H54 (cell line): ENCODE data around the gene EIF4A3.
"Not testable (repeated sequence)": the region's sequence is repeated elsewhere in the genome, so short reads cannot be mapped to it uniquely, and the experiment has no call there.

Experiments
- DNase-seq: peaks from one replicate; pipeline ENCODE4 v3.0.0; 2011; ENCODE audit warnings: low spot score, mixed read lengths; ENCODE audit not compliant: insufficient read length
- FAIRE-seq: peaks from 3 replicates; lab custom pipeline; 2011; peaks lifted over from hg19 to GRCh38; lab: Jason Lieb, UNC
- POLR2A ChIP-seq: IDR thresholded peaks from 2 replicates; pipeline ENCODE4 v1.6.1; 2011; ENCODE audit warnings: low read depth, mild to moderate bottlenecking, low read length

The EIF4A3 gene

DNA sequence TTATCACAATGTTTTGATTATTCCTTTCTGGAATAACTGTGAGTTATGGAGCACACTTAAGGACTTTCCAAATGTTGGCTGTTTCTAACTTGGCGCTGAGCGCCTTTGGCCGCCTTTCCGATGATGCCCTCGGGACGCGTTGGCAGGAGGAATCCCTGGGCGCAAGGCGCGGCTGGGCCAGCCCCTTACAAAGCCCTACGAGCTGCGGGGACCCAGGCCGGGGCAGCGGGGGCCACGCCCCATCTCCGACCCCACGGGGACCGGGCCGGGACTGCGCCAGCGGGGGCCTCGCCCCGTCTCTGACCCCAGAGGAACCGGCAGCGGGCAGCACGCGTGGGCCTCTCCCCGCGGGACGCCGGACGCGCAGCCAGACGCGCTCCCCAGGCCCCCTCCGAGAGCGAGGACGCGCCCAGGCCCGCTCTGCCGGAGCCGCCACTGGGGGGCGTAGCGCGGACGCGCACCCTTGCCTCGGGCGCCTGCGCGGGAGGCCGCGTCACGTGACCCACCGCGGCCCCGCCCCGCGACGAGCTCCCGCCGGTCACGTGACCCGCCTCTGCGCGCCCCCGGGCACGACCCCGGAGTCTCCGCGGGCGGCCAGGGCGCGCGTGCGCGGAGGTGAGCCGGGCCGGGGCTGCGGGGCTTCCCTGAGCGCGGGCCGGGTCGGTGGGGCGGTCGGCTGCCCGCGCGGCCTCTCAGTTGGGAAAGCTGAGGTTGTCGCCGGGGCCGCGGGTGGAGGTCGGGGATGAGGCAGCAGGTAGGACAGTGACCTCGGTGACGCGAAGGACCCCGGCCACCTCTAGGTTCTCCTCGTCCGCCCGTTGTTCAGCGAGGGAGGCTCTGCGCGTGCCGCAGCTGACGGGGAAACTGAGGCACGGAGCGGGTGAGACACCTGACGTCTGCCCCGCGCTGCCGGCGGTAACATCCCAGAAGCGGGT is 45.6 kb downstream of the EIF4A3 start, which contains the start of gene GAA:
GAA (plus strand) TSS at position 571 of the 935 bp plus-strand sequence. CDS start 3,006 bp downstream, outside the sequence.
- DNase-seq (peak; percentile 91), FAIRE-seq (no peak)
- peak; percentile 73 for TF ChIP-seq POLR2A

DNA sequence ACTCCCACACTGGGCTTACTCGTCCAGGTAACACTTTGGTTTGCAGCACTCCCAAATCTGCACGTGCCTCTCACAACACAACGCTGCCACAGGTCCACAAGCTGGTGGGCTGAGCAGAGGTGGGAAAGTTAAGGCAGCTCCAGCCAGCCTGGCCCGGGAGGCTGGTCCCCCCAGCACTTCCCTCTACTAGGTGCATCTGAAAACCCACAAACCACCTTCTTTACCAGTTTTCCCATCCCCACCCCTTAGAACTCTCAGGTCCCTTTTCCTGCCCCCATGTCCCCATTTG is 46.9 kb downstream of the EIF4A3 start:
- DNase-seq: no peak
- FAIRE-seq: no peak
- TF ChIP-seq POLR2A: no peak

DNA sequence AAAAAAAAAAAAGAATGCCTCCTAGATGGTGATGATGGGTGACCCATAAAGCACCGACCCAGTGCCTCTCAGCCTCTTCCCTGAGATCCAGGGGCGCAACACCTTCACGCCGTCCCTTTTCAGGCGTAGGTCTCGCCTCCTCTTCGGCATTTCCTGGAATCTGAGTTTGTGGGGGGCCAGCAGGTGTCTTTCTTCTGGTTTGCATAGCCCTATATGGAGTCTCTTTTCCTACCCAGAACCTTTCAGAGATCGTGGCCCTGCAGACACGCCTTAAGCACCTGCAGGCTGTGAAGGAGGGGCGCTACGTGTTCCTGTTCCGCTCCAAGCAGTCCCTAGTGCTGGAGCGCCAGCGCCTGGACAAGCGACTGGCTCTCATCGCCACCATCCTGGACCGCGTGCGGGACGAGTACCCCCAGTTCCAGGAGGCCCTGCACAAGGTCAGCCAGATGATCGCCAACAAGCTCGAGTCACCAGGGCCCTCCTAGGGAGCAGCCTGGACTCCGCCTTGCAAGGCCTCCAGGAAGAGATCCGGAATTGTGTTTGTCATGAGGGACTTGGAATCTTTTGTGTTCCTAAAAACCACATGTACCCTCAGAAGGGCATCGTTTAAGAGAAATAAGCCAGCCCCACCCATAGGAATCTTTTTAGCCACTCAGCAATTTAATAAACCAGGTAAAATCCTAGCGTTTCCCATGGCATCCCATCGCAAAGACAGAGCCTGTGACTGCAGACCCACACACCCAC is 47.5 kb downstream of the EIF4A3 start:
- FAIRE-seq (no peak), DNase-seq (no peak)
- no peak for TF ChIP-seq POLR2A

DNA sequence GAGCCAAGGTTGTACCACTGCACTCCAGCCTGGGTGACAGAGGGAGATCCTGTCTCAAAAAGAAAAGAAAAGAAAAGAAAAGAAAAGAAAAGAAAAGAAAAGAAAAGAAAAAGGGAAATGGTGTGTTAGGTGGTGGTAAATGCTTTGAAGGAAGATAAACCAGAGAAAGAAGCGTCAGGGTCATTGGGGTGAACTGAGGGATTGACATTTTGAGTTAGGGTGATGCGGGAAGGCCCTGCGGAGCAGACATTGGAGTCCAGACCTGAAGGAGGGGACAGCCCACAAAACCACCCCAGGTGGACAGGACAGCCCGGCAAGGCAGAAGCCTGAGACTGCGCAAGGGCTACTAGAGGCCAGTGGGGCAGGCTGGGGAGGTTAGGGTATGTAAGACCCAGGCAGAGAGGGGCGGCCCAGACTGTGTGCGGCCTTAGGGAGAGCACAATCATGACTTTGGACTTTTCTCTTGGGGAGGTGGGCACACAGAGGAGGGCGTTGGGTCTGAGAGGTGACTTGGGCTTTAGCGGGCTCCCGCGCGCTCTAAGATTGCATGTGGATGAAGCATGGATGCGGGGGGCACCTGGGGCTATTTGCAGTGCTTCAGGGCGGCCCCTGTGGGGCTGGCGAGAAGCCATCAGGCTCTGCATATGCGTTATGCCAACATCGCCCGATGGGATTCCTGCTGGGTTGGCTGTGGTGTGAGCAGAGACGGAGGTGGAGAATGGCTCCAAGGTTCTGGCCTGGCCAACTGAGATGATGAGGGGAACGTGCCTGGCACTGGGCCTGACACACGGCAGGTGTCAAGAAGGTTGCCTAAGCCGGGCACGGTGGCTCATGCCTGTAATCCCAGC is 48.9 kb downstream of the EIF4A3 start:
- no peak for TF ChIP-seq POLR2A
- DNase-seq (no peak), FAIRE-seq (no peak)

DNA sequence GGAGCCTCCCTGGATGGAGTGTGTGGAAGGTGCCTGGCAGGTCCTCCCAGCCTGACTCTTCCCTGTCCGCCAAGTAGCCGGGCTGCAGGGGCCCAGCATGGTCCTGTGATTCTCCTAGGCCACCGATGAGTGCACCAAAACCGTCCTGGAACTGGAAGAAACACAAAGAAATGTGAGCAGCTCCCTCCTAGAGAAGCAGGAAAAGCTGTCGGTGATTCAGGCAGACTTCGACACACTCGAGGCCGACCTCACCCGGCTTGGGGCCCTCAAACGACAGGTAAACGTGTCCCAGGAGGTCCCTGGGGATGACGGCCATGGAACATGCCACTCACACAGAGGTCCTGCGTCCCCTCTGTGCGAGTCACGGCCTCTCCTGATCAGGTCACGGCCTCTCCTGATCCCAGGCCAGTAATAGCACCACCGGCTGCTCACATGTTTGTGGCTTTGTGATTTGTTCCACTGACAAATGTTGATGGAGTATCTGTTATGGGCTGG is 49.8 kb downstream of the EIF4A3 start:
- FAIRE-seq (no peak), DNase-seq (no peak)
- no peak for TF ChIP-seq POLR2A

DNA sequence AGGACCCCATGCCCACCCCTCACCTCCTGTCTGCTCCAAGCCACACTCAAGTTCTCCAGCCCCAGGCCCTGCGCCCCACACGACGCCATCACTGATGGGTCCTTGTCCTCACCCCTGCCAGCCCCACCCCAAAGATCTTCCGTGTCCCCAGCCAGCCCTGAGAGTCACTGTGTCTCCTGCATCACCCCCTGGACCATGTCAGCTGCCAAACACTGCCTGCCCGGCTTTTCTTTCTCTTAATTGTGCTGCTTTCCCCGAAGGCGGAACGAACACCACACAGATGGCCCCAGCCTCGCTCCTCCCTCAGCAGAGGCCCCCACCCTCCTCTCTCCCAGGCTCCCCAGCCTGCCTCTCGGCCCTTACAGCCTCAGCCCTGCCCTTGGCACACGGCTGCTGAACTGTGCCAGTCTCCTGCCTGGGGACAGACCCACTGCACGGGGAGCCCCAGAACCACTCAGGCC is 50.3 kb downstream of the EIF4A3 start:
- DNase-seq (no peak), FAIRE-seq (no peak)
- TF ChIP-seq POLR2A: no peak

DNA sequence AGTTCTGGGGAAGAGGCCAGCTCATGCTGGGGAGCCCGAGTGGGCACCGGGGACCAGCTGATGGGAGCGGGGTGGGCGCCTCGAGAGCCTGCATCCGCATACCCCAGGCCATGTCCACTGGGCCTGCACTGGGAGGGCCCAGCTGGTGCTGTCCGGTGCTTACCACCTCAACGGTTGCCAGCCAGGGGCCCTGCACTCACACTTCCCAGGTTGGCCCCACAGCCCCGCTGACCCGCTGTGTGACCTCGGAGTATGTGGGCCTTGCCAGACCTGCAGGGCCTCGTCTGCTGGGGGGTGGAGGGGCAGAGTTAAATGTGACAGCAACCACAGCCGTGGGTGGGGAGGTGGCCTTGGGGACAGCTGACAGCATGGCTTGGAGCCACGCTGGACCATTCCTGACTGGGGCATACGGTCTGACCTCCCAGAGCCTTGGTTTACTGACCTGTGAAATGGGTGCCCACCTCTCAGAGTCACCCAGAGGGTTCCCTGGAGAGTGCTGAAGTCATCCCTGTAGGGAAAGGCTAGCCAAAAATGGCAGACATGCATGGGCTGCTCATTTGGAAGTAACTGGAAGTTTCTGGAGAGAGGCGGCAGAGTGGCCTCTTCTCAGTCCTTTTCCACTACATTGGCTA is 51.0 kb downstream of the EIF4A3 start:
- FAIRE-seq (no peak), DNase-seq (no peak)
- no peak for TF ChIP-seq POLR2A

DNA sequence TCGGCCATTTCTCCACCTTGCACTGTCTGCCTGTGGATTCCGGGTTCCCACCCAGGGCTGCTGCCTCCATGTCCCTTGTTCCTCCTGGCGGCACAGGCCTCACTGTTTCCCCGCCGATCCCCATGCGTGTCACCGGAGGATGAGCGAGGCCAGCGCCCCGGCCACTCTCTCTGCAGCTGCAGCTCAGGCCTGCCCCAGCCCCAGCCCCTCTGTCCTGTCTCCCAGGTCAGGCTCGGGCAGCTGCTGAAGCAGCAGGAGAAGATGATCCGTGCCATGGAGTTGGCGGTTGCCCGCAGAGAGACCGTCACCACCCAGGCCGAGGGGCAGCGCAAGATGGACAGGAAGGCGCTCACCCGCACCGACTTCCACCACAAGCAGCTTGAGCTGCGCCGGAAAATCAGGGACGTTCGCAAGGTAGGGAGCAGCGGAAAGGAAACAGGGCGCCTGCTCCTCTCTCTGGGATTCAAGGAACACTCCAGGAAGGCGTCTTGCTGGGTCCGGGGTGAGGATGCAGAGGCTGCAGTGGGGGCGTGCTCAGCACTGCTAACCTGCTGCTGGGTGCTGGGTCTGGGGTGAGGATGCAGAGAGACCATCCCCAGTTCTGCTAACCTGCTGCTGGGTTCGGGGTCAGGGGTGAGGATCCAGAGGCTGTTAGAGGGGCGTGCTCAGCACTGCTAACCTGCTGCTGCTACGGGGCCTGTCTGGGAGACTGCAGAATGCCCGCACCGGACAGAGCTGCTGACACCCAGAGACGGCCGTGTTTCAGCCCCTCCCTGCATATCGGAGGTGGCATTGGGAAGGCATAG is 51.7 kb downstream of the EIF4A3 start:
- FAIRE-seq (no peak), DNase-seq (no peak)
- TF ChIP-seq POLR2A: no peak

DNA sequence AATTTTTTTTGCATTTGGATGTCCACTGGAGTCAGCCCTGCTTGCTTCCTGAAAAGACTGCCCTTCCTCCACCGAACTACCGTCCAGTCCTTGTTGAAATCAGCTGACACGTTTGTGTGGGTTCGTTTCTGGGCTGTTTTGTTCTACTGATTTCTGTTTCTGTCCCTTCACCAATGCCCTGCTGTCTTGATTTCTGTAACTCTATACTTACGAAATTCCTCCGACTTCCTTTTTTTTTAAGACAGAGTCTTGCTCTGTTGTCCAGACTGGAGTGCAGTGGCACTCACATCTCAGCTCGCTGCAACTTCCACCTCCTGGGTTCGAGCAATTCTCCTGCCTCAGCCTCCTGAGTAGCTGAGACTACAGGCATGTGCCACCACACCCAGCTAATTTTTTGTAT is 54.0 kb downstream of the EIF4A3 start:
- FAIRE-seq: no peak
- TF ChIP-seq POLR2A: no peak
- no peak for DNase-seq

DNA sequence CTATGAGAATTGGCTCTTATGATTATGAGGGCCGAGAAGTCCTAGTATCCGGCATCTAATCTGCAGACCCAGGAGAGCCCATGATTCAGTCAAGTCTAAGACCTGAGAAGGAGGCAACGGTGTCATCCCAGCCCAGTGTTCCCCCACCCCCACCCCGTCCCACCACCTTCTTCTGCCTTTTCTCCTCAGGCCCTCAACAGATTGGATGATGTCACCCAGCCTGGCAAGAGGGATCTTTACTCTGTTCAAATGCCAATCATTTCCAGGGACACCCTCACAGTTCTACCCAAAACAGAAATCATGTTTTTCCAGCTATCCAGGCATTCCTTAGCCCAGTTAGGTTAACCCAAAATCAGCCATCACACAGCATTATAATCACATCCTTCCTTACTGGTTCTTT is 55.6 kb downstream of the EIF4A3 start:
- TF ChIP-seq POLR2A: no peak
- no peak for FAIRE-seq
- no peak for DNase-seq

DNA sequence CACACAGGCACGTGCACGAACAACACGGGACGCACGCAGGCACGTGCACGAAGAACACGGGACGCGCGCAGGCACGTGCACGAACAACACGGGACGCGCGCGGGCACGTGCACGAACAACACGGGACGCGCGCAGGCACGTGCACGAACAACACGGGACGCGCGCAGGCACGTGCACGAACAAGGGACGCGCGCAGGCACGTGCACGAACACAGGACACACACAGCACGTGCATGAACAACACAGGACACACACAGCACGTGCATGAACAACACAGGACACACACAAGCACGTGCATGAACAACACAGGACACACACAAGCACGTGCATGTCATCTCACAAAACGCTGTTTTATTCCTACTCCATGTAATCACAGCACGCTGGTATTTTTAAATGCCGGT is 56.8 kb downstream of the EIF4A3 start:
- not testable (repeated sequence) for DNase-seq, FAIRE-seq

DNA sequence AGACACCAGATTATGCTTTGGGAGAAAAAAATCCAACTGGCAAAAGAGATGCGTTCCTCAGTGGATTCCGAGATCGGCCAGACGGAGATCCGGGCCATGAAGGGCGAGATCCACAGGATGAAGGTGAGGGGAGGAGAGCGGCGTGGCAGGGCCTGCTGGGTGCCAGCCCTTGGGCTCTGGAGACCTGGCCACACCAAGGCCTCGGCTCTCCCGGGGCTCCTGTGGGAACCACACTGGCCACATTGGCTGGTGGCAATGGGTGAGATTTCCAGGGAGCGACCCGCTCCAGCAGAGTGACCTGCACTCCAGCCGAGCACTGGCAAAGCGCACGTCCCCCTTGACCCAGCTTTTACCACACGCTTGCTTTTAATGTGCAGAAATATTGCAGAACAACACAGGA is 57.2 kb downstream of the EIF4A3 start:
- no peak for FAIRE-seq
- no peak for DNase-seq
- no peak for TF ChIP-seq POLR2A
